Measurements from ENCODE around the gene ROR1.

DNA sequence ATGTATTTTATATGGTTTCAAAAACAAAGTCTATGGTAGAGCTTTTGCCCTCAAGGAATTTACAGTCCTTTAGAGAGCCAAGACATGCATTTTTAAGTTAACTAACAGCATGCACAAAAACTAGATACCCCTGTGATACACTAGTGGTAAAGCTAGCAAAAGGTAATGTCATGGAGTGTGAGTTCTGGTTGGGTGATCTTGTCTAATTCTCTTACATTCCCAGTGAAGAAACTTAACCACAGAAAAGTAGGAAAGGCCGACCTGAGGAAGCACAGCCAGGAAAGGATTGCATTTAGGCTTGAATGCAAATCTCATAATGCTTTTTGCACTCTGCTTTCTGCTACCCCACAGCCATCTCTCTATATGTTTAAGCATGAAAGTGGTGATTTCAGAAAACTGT lies 202.2 kb downstream of the ROR1 start:
- TF ChIP-seq CTCF (conservative IDR thresholded peaks at IDR 0.05) (no peak), EZH2 (IDR thresholded peaks at IDR 0.05; ENCODE audit: low read depth) (no peak)
